Measurements from ENCODE around the gene GRAP2.
"Not testable (repeated sequence)": the region's sequence is repeated elsewhere in the genome, so short reads cannot be mapped to it uniquely, and the experiment has no call there.

Gene GRAP2

DNA sequence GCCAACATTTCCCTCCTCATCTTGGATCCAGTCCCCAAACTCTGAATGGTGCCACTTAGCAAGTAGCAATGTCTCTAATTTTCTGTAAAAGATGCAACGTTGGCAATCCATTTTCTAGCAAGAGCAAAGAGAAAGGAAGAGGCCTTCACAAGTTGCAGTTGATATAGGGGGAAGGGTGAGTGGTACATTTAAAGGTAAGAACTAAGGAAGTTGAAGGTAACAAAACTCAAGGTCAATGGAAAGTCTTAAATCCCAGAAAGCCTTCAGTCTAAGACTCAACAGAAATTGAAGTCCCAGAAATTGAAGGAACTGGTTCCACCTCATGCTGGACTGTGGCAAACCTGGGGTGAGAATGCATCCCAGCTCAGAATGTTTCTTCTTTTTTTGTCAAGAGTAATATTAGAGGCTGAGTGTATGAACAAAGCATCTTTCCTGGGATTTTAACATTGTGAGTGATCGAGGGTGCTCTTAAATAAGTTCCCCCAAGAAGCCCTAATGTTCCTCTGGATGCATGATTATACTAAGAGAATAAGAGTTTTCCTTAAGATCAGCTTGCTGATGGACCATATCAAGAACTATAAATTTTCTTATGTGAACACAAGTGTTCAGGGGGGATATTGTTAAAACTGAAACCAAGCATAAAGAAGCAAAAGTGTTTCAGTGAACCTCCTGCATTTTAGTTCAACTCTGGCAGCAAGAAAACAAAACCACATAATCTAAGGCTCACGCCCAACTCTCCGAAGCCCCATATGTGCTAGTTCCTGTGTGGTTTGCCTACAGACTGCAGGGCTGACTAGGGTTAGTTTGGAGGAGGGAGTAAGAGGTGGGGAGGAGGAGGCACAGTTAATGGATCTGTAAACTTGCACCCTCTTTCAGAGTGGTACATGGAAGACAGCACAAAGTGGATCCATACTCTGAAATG lies at the start of gene GRAP2:
GRAP2 (plus strand) TSS at position 779 of the 922 bp plus-strand sequence. CDS start 46,023 bp downstream, outside the sequence.
- DNase-seq (ENCODE audit: low read depth), result peak; percentile 44

DNA sequence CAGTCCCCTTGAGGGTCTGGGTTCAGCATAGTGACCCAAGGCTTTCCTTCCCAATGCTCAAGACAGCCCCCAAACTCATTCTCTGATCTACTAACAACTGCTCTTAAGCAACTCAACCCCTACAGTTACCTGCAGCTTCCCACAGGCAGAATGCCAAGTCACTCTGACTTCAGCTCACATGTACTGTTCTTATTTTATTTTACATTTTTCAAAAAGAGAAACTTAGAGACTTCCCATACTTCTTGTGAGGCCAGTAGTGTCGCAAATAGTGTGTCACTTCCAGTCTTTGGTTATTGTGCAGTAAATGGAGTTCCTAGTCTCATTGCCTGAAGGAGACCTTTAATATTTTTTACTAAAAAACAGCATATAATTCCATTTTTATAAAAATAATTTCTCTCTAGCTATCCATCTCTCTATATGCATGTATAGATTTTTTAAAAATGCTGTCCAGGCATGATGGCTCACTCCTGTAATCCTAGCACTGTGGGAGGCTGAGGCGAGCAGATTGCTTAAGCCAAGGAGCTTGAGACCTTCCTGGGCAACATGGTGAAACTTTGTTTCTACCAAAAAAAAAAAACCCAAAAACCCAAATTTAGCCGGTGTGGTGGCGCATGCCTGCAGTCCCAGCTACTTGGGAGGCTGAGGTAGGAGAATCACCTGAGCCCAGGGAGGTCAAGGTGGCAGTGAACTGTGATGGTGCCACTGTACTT lies 49.1 kb upstream of the GRAP2 start:
- DNase-seq (ENCODE audit: low read depth), result no peak

DNA sequence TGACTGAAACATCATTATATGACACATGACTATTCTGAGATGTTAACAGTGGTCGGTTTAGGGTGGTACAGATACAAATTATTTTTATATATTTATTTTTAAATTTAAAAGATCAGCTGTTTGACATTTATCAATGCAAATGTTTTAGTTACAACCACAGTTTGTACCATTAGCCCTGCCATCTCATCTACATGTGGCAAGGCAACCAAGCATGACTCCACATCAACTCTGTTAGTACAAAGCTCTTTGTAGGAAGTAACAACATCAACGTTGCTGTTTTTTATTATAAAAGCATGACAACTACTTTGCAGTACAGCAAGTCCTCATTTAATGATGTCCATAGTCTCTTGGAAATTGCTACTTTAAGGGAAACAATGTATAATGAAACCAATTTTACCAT lies 48.1 kb upstream of the GRAP2 start:
- DNase-seq (ENCODE audit: low read depth), result no peak

DNA sequence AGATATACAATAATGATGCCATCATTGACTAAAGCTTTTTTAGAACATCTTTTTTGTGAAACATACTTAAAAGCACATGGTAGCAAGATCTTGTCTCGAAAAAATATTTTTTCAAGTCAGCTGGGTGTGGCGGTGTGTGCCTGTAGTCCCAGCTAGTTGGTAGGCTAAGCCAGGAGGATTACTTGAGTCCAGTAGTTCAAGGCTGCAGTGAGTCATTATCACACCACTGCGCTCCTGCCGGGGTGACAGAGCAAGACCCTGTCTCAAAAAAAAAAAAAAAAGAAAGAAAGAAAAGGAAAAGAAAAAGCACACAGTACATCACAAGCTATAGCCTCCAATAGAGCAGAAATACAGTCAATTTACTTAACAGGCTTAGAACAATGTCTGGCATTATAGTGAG lies 44.3 kb upstream of the GRAP2 start:
- no peak for DNase-seq (ENCODE audit: low read depth)

DNA sequence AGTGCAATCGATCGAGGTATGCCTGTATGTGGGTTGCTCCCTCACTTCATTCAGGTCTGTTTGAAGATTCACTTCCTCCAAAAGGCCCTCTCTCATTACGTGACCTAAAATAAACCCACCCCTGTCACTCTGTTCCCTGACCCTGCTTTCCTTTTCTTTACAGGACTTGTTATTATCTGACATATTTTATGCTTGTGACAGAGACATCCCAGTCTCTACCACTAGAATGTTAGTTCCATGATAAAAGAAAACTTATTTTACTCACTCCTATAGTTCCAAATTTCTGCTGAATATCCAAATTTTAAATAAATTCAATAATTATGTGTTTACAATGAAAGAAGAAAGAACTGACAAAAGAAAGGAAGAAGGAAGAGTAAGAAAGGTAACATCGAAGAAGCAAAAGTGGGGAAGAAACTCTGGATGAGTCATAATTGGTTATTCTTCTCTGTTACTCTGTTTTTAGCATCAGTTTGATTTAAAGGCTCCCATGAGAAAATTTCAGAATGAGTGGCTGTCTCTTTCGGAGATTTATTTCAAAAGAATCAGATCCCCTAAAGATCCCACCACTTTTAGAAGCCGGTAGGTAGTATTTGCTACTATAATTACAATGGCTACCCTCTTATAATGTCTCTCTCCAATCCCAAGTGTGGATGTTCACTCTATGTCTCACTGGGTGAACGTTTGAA lies 40.8 kb upstream of the GRAP2 start:
- no peak for DNase-seq (ENCODE audit: low read depth)

DNA sequence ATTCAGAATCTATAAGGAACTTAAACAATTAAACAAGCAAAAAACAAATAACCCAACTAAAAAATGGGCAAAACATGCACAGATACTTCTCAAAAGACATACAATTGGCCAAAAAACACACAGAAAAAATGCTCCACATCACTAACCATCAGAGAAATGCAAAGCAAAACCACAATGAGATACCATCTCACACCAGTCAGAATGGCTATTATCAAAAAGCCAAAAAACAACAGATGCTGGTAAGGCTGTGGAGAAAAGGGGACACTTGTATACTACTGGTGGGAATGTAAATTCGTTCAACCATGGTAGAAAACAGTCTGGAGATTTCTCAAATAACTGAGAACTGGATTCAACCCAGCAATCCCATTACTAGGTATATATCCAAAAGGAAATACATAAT lies 32.1 kb upstream of the GRAP2 start:
- no peak for DNase-seq (ENCODE audit: low read depth)

DNA sequence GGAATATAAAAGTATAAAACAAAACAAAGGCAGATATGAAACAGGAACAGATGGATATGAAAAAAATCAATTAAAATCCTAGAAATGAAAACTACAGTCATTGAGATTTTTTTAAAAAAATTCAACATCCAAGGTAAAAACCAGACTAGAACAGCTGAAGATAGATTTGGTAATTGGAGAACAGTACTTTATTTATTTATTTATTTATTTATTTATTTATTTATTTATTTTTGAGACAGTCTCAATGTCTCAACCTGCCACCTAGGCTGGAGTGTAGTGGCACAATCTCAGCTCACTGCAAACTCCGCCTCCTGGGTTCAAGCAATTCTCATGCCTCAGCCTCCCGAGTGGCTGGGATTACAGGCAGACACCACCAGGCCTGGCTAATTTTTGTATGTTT lies 31.1 kb upstream of the GRAP2 start:
- not testable (repeated sequence) for DNase-seq (ENCODE audit: low read depth)

DNA sequence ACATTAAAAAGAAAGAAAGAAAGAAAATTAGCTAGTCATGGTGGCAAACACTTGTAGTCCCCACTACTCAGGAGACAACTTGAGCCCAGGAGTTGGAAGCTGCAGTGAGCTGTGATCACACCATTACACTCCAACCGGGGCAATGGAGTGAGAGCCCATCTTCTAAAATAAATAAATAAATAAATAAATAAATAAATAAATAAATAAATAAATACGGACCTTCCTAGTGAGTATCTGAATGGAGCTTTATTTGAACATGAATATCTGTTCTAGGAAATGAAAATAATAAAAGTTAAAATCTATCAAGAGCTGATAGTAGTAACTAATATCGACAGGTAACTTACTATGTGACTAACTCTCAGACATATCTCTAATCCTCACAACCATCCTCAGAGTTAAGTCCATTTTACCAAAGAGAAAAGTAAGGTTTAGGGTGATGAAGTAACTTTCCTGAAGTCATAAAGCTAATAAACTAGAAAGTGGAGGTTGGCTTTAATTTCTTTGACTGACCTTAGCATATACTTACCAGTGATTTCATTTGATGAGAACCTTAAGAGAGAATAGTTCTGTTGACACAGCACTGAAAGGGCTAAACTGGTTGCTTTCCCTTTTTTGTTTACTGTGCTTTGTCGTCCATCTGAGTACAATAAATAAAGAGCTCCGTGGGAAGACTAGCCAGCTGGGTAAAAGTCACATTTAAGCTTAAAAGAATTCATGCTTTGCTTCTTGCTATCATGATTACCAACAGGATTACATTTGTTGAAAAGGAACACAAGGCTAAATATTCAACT lies 29.7 kb upstream of the GRAP2 start:
- no peak for DNase-seq (ENCODE audit: low read depth)

DNA sequence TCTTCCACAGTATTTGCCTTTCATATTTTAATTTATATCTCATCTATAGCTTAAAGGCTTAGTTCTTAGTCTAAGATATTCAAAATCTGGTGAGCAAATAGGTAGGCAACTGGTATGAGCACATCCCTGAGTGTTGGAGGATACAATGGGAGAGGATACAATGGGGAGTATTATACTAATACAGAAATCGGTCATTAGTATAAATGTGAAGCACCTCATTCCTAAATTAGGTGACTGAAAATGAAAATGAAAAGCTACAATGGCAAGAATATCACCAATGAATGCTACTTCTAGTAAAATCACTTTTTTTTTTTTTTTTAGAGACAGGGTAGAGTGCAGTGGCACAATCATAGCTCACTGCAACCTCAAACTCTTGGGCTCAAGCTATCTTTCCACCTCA lies 28.3 kb upstream of the GRAP2 start:
- no peak for DNase-seq (ENCODE audit: low read depth)

DNA sequence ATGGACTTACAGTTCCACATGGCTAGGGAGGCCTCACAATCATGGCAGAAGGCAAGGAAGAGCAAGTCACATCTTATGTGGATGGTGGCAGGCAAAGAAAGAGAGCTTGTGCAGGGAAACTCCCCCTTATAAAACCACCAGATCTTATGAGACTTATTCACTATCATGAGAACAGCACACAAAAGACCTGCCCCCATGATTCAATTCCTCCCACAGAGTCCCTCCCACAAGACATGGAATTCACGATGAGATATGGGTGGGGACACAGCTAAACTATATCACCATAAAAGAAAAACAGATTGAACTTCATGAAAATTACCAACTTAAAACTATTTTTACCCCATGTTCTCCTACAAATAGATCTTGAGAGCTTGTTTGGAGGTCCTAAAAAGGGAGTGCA lies 26.9 kb upstream of the GRAP2 start:
- no peak for DNase-seq (ENCODE audit: low read depth)

DNA sequence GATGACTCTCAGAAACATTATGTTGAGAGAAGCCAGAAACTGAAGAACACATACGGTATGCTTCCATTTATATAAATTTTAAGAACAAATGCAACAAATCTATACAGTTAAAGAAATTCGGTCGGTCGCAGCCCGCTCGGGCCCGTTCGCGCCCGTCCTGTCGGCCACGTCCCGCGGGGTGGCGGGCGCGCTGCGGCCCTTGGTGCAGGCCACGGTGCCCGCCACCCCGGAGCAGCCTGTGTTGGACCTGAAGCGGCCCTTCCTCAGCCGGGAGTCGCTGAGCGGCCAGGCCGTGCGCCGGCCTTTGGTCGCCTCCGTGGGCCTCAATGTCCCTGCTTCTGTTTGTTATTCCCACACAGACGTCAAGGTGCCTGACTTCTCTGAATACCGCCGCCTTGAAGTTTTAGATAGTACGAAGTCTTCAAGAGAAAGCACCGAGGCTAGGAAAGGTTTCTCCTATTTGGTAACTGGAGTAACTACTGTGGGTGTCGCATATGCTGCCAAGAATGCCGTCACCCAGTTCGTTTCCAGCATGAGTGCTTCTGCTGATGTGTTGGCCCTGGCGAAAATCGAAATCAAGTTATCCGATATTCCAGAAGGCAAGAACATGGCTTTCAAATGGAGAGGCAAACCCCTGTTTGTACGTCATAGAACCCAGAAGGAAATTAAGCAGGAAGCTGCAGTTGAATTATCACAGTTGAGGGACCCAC lies 25.6 kb upstream of the GRAP2 start:
- DNase-seq (ENCODE audit: low read depth), result not testable (repeated sequence)

DNA sequence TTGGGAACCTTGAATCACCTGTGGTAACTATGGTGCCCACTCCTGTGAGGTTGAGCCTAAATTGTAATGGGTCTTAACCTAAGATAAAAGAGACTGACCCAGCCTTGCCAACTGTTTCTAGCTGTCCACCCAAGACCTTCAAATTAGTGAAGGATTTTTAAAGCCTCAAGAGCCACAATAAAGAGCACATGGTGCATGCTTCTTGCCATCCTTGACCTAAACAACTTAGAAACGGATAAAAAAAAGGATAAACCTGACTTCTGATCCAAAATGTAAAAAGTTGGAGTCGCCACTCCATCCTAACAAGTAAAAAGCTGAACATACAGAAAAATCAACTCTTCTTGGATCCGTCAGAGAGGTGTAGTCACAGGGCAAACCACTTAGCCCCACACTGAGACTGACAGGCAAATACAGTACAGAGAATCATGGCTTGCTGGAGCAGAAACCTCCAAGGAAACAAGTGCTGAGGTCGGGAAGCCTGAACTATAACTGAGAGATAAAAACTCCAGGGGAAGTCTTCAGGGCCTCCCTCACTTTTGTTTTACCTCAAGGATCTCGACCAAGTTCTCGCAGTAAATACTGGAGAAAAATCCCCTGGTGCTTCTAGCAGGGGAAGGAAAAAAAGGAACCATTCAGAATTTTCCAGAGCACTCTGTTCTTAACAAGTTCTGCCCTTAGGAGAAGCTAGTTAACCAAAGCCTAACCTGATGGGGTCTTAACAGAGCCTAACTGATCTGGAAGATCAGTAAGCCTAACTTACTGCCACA lies 23.6 kb upstream of the GRAP2 start:
- DNase-seq (ENCODE audit: low read depth), result no peak

DNA sequence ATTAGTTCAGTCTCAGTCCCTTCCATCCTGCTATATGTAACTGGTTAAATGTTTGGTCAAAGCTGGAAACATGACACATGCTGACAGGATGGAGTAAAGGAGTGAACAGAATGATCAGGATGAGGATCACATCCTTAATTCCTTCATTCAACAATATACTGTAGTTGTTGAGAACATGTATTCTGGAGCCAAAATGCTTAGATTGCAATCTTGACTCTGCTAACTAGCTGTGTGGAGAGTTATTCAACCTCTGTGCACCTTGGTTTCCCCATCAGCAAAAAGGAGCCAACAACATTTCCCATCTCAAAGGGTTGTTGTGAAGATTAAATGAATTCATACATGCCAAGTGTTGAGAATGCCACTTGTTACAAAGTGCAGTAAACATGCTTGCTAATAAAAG lies 20.2 kb upstream of the GRAP2 start:
- no peak for DNase-seq (ENCODE audit: low read depth)

DNA sequence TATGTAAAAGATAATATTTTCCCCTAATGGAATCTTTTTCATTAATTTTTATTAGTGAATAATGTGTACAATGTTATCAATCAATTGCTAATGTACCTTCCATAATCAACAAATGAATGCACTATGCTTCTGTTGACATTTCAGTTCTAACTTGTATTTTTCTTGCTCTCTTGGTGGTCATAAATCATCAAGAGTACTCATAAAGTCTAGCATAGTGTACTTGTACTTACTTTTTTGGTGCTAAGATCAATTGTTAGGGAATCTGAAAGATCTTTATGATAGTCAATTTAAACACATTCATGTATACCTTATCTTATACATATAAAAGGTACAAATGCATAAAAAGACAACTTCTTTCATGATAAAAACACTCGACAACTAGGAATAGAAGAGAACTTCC lies 17.8 kb upstream of the GRAP2 start:
- no peak for DNase-seq (ENCODE audit: low read depth)

DNA sequence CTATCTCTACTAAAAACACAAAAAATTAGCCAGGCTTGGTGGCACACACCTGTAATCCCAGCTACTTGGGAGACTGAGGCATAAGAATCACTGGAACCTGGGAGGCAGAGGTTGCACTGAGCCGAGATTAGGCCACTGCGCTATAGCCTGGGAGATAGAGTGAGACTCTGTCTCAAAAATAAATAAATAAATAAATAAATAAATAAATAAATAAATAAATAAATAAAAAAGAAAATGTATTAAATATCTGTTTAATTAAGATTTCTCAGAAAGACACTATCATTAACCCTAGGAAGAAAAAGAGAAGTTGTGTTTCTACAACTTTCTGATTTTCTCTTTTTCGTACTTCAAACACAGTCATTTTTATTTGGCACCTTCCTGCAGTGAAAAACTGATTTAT lies 11.0 kb upstream of the GRAP2 start:
- DNase-seq (ENCODE audit: low read depth), result not testable (repeated sequence)

DNA sequence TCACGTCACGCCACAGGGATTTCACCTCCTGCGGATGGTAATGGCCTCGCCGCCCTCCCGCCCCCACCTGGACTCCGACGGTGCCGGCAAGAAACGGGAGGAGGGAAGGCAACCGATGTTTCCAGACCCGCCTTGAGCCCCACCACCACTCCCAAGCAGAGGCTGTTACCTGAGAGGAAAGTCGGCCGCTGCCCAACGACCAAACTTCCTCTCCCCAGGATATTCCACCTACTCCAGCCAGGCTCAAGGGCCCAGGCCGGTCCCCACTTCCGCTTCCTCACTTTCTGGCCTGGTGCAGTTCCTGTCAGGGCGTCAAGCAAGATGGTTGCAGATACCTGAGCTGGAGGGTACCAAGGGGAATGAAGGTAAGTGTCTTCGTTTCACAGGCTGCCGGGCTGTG lies 7.4 kb upstream of the GRAP2 start, which contains the start of gene ENTHD1:
ENTHD1 (minus strand) TSS at position 235 of the 400 bp plus-strand sequence. CDS start 6,012 bp downstream, outside the sequence.
- DNase-seq (ENCODE audit: low read depth), result no peak

DNA sequence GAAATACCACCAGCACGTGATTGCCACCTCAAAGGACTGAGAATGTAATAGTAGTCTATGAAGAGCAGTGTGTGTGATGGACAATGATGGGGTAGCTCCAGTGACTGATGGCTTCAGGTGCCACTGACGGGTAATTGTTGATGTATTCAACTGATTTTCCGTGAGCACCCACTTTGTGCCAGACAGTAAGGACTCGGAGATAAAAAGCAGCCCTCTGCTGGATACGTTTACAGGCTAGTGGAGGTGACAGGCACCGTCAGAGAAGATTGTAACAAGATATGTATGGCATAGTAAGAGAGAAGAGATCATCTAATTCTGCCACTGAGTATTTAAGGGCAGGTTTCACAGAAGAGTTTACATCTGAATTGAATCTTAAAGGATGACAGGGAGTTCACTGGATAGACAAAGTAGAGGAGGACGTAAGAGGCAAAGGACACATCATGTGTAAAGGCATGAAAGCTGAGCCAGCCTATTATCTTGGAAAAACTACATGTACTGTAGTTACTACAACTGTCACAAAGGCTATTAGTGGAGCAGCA lies 6.3 kb upstream of the GRAP2 start:
- DNase-seq (ENCODE audit: low read depth), result no peak

DNA sequence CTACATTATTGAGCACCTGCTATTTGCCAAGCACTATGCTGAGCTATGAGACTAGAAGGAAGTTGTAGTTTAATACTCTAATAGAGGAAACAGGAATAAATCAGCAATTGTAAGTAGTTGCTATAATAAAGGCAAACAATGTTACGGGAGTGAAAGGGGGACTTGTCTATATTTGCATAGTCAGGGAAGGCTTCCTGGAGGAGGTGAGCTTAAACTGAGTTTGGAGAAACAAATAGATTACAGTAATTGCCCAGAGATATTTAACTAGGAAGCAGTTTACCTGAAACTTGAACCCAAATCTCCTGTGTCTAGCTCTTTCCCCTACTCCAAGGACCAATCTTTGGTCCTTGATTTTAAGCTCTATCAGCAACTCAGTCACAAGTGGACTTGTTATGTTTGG lies 5.2 kb upstream of the GRAP2 start:
- no peak for DNase-seq (ENCODE audit: low read depth)

DNA sequence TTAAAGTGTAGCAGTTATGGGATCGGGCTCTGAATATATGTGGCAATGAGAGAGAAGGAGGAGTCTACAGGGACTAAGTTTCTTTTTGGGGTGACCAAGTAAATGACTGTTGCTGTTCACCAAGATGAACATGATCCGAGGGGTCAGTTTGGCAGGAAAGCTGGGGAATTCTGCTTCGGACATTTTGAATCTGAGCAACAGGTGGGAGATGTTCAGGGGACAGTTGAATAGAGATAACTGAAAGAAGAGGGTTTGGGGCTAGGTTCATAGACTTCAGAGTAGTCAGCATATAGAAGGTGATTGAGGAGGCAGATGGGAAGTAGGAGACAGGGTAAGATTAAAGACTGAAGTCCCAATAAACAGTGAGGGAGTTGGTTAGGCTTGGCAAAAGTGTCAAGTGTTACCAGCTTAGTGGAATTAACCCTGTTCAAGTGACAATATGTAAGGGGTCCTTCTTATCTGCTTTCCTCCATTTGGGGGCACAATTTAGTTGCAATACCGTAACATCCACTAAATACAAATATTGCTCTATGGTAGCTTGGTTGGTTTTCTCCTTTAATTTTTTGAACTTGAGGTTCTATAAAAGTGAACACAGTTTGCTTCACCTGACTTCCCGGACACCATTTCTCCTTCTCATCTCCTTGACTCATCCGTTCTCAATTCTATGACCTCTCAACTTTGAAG lies 4.4 kb upstream of the GRAP2 start:
- DNase-seq (ENCODE audit: low read depth), result no peak

Data from stimulated activated CD8-positive, alpha-beta memory T cell treated with anti-CD3 and anti-CD28 coated beads, Interleukin-12 subunit alpha, Interleukin-12 subunit beta, amount 100 ng/mL, for 4 hours (primary cell).